Astrocyte (in vitro differentiated cells and primary cell): Measurements from ENCODE around the gene PIK3R3. TPM values are rescaled to one million over a fixed set of nuclear protein-coding genes. Genes with fewer than 3 reads are reported as not detected.

Experiments
- DNase-seq: peaks from one replicate; pipeline ENCODE4 v3.0.0-alpha.2; 2010; ENCODE audit warnings: low read depth
- FAIRE-seq: peaks from 2 replicates; lab custom pipeline; 2011; peaks lifted over from hg19 to GRCh38; lab: Jason Lieb, UNC
- H2AFZ ChIP-seq: 2 replicates; pipeline ENCODE4 v1.6.0; 2012; ENCODE audit warnings: low read depth, low read length, inconsistent platforms
- H3K27ac ChIP-seq: 2 replicates; pipeline ENCODE4 v1.5.1; 2011; ENCODE audit warnings: low read depth, low read length, inconsistent platforms
- H3K27me3 ChIP-seq: 2 replicates; pipeline ENCODE4 v1.6.0; 2011; ENCODE audit warnings: low read length, inconsistent platforms; ENCODE audit not compliant: insufficient read depth
- H3K36me3 ChIP-seq: 2 replicates; pipeline ENCODE4 v1.5.1; 2011; ENCODE audit warnings: low read length, inconsistent platforms; ENCODE audit not compliant: insufficient read depth
- H3K4me1 ChIP-seq: 2 replicates; pipeline ENCODE4 v1.5.1; 2011; ENCODE audit warnings: low read length, inconsistent platforms; ENCODE audit not compliant: insufficient read depth
- H3K4me2 ChIP-seq: 2 replicates; pipeline ENCODE4 v1.6.0; 2012; ENCODE audit warnings: low read length, inconsistent platforms
- H3K4me3 ChIP-seq: 2 replicates; pipeline ENCODE4 v1.5.1; 2011; ENCODE audit warnings: low read depth, mild to moderate bottlenecking, low read length, inconsistent platforms; ENCODE audit not compliant: insufficient read depth
- H3K79me2 ChIP-seq: 2 replicates; pipeline ENCODE4 v1.6.0; 2012; ENCODE audit warnings: mild to moderate bottlenecking, low read length, inconsistent platforms; ENCODE audit not compliant: insufficient read depth
- H3K9ac ChIP-seq: 2 replicates; pipeline ENCODE4 v1.6.0; 2012; ENCODE audit warnings: mild to moderate bottlenecking, low read length, inconsistent platforms
- H3K9me3 ChIP-seq: 2 replicates; pipeline ENCODE4 v1.5.1; 2012; ENCODE audit warnings: low read depth, mild to moderate bottlenecking, low read length, inconsistent platforms; ENCODE audit not compliant: insufficient read depth
- H4K20me1 ChIP-seq: 2 replicates; pipeline ENCODE4 v1.6.0; 2012; ENCODE audit warnings: low read length, inconsistent platforms; ENCODE audit not compliant: insufficient read depth
- H3K27ac Mint-ChIP-seq: one replicate; pipeline ENCODE4 v1.8.0; 2021; ENCODE audit warnings: mild to moderate bottlenecking, mixed read lengths; ENCODE audit not compliant: unreplicated experiment
- H3K27me3 Mint-ChIP-seq: one replicate; pipeline ENCODE4 v1.8.0; 2021; ENCODE audit warnings: low read depth, mixed read lengths; ENCODE audit not compliant: unreplicated experiment
- H3K36me3 Mint-ChIP-seq: one replicate; pipeline ENCODE4 v1.8.0; 2021; ENCODE audit warnings: low read depth, mixed read lengths; ENCODE audit not compliant: unreplicated experiment
- H3K4me1 Mint-ChIP-seq: one replicate; pipeline ENCODE4 v1.8.0; 2021; ENCODE audit warnings: low read depth, mixed read lengths; ENCODE audit not compliant: unreplicated experiment
- H3K4me3 Mint-ChIP-seq: one replicate; pipeline ENCODE4 v1.8.0; 2021; ENCODE audit warnings: mild to moderate bottlenecking, moderate library complexity, mixed read lengths; ENCODE audit not compliant: unreplicated experiment
- H3K9me3 Mint-ChIP-seq: one replicate; pipeline ENCODE4 v1.8.0; 2021; ENCODE audit warnings: mild to moderate bottlenecking, mixed read lengths; ENCODE audit not compliant: unreplicated experiment
- EZH2 ChIP-seq: IDR thresholded peaks from 2 replicates; pipeline ENCODE4 v1.6.1; 2012; ENCODE audit warnings: mild to moderate bottlenecking, low read length, inconsistent platforms; ENCODE audit not compliant: insufficient read depth
- total RNA-seq: library from RNA; stranded (reverse); gene quantifications from 2 replicates; pipeline ENCODE4 v1.2.1, GENCODE V29; 2021
- TF ChIP-seq, protein P1 (sequence below): IDR thresholded peaks from 2 replicates; pipeline ENCODE4 v1.5.1; 2011; ENCODE audit warnings: low read depth, mild to moderate bottlenecking, inconsistent platforms, low read length, moderate library complexity; ENCODE audit not compliant: insufficient read depth

Gene PIK3R3
- total RNA-seq, 1 donor from 2014 or later = 68.4 TPM

DNA sequence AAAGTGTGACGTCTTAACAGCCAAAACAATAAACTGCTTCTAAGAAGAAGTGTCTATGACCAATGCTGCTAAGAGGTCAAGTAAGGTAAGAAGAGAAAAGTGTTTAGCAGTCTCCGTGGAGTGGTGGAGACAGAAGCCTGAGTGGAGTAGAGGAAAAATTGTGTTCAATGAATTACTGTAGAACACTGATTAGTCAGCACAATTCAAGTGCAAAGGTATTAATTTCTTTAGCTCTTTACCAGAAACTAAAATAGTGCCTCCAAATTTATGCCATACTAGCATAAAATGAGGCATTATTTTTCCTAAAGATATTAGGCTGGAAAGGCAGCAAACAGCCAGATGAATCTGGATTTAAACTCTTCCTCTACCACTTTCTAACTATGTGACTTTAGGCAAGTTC is 56.1 kb downstream of the PIK3R3 start:
- Histone ChIP-seq H3K4me1 (no peaks in the 10 kb centered on the region), H3K27ac (no peak overlapping the region), H4K20me1 (peaks cover 6% of the 10 kb centered on the region), H3K36me3 (no peaks in the 10 kb centered on the region), H3K4me2 (no peak overlapping the region), H3K4me3 (no peak overlapping the region), H2AFZ (no peak overlapping the region), H3K79me2 (peaks cover 4% of the 10 kb centered on the region), H3K9me3 (no peaks in the 10 kb centered on the region), H3K9ac (no peak overlapping the region), H3K27me3 (no peaks in the 10 kb centered on the region)
- no peak overlapping the region for H3K27ac Mint-ChIP-seq
- TF ChIP-seq, protein P1, sequence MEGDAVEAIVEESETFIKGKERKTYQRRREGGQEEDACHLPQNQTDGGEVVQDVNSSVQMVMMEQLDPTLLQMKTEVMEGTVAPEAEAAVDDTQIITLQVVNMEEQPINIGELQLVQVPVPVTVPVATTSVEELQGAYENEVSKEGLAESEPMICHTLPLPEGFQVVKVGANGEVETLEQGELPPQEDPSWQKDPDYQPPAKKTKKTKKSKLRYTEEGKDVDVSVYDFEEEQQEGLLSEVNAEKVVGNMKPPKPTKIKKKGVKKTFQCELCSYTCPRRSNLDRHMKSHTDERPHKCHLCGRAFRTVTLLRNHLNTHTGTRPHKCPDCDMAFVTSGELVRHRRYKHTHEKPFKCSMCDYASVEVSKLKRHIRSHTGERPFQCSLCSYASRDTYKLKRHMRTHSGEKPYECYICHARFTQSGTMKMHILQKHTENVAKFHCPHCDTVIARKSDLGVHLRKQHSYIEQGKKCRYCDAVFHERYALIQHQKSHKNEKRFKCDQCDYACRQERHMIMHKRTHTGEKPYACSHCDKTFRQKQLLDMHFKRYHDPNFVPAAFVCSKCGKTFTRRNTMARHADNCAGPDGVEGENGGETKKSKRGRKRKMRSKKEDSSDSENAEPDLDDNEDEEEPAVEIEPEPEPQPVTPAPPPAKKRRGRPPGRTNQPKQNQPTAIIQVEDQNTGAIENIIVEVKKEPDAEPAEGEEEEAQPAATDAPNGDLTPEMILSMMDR = no peak
- no peak for TF ChIP-seq EZH2
- no peak for FAIRE-seq
- no peaks in the 10 kb centered on the region for H3K27me3 Mint-ChIP-seq
- DNase-seq = no peak
- H3K4me1 Mint-ChIP-seq = peaks cover 8% of the 10 kb centered on the region
- peaks cover 23% of the 10 kb centered on the region for H3K36me3 Mint-ChIP-seq
- H3K4me3 Mint-ChIP-seq = no peak overlapping the region
- H3K9me3 Mint-ChIP-seq = no peaks in the 10 kb centered on the region

DNA sequence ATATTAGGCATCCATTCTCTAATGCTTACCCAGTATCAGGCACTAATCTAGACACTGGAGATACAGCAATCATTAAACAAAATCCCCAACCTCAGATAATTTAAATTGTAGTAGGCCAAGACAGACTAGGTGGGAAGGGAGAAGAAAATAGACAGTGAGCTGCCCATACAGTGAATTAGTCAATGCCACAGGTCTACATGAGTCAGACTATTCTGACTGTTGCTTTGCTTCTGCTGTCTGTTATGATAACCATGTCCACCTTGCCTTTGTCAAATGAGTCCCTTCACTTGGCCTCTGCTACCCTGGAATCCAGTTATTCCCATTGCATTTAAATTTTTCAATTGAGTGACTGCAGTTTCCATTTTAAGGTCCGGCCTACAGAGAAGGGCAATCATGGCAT is 59.5 kb downstream of the PIK3R3 start:
- no peaks in the 10 kb centered on the region for H3K9me3 ChIP-seq
- H3K27ac ChIP-seq = no peak overlapping the region
- no peaks in the 10 kb centered on the region for H3K9me3 Mint-ChIP-seq
- DNase-seq (no peak), FAIRE-seq (no peak)
- H3K27ac Mint-ChIP-seq = no peak overlapping the region
- H3K4me3 Mint-ChIP-seq = no peak overlapping the region
- TF ChIP-seq, protein P1 = no peak
- TF ChIP-seq EZH2 = no peak
- no peaks in the 10 kb centered on the region for H3K27me3 Mint-ChIP-seq
- no peaks in the 10 kb centered on the region for H3K4me1 ChIP-seq
- no peak overlapping the region for H3K9ac ChIP-seq
- no peak overlapping the region for H2AFZ ChIP-seq
- H3K4me1 Mint-ChIP-seq = peaks cover 8% of the 10 kb centered on the region
- no peak overlapping the region for H3K4me3 ChIP-seq
- no peaks in the 10 kb centered on the region for H3K27me3 ChIP-seq
- peaks cover 10% of the 10 kb centered on the region for H4K20me1 ChIP-seq
- peaks cover 26% of the 10 kb centered on the region for H3K36me3 Mint-ChIP-seq
- H3K4me2 ChIP-seq = no peak overlapping the region
- H3K79me2 ChIP-seq = no peaks in the 10 kb centered on the region
- no peaks in the 10 kb centered on the region for H3K36me3 ChIP-seq

DNA sequence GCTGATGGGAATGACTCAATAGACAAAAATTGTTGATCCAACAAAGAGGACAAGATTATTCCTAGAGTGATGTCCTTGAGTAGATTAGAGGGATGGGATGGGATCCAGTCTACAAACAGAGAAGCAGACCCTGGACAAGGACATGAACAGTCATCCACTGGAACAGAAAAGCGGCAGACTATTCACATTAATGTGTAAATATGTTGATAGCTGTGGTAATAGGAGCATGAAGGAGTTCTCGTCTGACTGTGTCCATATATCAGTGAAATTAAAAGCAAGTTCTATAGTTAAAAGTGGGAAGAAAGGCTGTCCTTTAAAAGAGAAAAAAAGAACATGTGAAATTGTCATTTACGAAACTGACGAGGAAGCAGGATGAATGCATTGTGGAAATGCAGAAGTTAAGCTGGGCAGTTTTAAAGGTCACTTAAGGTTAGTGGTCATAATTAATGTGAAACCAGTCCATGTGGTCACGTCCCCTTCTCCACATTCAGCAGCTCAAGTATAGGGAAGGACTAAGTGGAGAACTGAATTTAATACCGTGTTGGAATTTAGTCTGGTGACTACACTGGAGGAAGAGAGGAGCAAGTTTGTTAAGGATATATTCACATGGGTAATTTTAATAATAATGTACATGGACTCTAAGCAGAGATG is 62.1 kb downstream of the PIK3R3 start:
- no peaks in the 10 kb centered on the region for H3K9me3 Mint-ChIP-seq
- no peak for FAIRE-seq

More for the DNA sequence above, 62.1 kb downstream of the PIK3R3 start:
- no peaks in the 10 kb centered on the region for H3K27me3 Mint-ChIP-seq
- no peak overlapping the region for H3K27ac Mint-ChIP-seq
- peaks cover 20% of the 10 kb centered on the region for H3K36me3 Mint-ChIP-seq
- Histone ChIP-seq H3K36me3 (peaks cover 3% of the 10 kb centered on the region), H3K9me3 (no peaks in the 10 kb centered on the region), H3K4me1 (no peaks in the 10 kb centered on the region), H3K27me3 (no peaks in the 10 kb centered on the region), H4K20me1 (peaks cover 10% of the 10 kb centered on the region), H3K4me2 (no peak overlapping the region), H3K4me3 (no peak overlapping the region), H2AFZ (no peak overlapping the region), H3K27ac (no peak overlapping the region), H3K79me2 (no peaks in the 10 kb centered on the region), H3K9ac (no peak overlapping the region)
- H3K4me1 Mint-ChIP-seq = peaks cover 8% of the 10 kb centered on the region
- no peak overlapping the region for H3K4me3 Mint-ChIP-seq
- no peak for DNase-seq
- no peak for TF ChIP-seq EZH2
- TF ChIP-seq, protein P1 = no peak
